BE2C (cell line): Measurements from ENCODE around the gene NUP214.

Source experiments
- DNase-seq: peaks from one replicate; pipeline ENCODE4 v3.0.0-alpha.2; 2020
- H3K27me3 ChIP-seq: fragments of 250-450 bp; sonication (Bioruptor Pico); 2 replicates; pipeline ENCODE4 v1.5.1; 2020; ENCODE audit warnings: mild to moderate bottlenecking
- H3K36me3 ChIP-seq: fragments of 250-450 bp; sonication (Bioruptor Pico); 2 replicates; pipeline ENCODE4 v1.5.1; 2020; ENCODE audit warnings: mild to moderate bottlenecking
- H3K4me1 ChIP-seq: fragments of 250-450 bp; sonication (Bioruptor Pico); 2 replicates; pipeline ENCODE4 v1.5.1; 2020
- H3K4me3 ChIP-seq: 2 replicates; pipeline ENCODE4 v1.5.1; 2011; ENCODE audit warnings: low read depth, low read length
- H3K9me3 ChIP-seq: fragments of 250-450 bp; sonication (Bioruptor Pico); 2 replicates; pipeline ENCODE4 v1.5.1; 2020
- CTCF ChIP-seq: IDR thresholded peaks from 2 replicates; pipeline ENCODE4 v1.5.1; 2012; ENCODE audit warnings: mild to moderate bottlenecking, low read depth, low read length

Gene NUP214

GRCh38 chr9:131236161-131236560, 110.8 kb downstream of the NUP214 start:
- Histone ChIP-seq H3K9me3 (no peaks in the 10 kb centered on the region), H3K4me1 (peaks cover 8% of the 10 kb centered on the region; the same call in 1 of the 2 replicates), H3K36me3 (peaks cover 18% of the 10 kb centered on the region), H3K4me3 (no peak overlapping the region), H3K27me3 (no peaks in the 10 kb centered on the region)
- DNase-seq = no peak
- no peak for TF ChIP-seq CTCF

DNA sequence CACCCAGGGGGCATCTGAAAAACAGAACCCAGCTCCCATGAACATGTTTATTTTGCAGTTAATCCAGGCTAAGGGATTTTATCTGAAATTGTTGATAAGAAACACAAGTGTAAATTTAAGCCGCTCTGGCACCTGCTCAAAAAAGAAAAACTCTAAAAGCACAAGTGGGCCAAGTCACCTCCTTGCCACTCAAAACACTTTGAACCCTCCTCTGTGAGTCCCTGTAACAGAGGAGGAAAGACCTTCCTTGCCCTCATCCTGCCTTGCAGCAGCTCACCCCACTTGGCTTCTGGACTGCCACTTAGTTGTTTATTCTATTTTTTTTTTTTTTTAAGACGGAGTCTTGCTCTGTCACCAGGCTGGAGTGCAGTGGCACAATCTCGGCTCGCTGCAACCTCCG, 111.4 kb downstream of the NUP214 start:
- DNase-seq = no peak
- Histone ChIP-seq H3K4me1 (peaks cover 8% of the 10 kb centered on the region; the same call in 1 of the 2 replicates), H3K36me3 (peaks cover 18% of the 10 kb centered on the region), H3K4me3 (no peak overlapping the region), H3K9me3 (no peaks in the 10 kb centered on the region), H3K27me3 (no peaks in the 10 kb centered on the region)
- TF ChIP-seq CTCF = no peak

DNA sequence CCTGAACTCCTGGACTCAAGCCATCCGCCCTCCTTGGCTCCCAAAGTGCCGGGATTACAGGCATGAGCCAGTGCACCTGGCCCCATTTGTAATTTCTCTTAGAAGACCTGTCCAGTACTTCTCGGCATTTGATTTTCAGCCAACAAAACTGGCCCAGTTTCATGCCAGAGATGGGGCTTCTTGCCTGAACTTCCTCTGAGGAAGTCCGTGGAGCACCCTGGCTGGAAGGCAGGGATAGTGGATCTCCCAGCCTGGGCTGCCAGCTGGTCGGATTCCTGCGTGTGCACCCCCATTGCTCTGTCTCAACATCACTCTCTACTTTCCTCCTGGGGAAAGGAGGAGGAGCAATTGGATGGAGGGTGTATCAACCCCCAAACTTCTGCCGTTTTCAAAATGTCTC, 111.9 kb downstream of the NUP214 start:
- H3K4me3 ChIP-seq = no peak overlapping the region
- no peaks in the 10 kb centered on the region for H3K9me3 ChIP-seq
- no peak for TF ChIP-seq CTCF
- H3K27me3 ChIP-seq = no peaks in the 10 kb centered on the region
- peaks cover 15% of the 10 kb centered on the region for H3K36me3 ChIP-seq
- no peak for DNase-seq
- peaks cover 8% of the 10 kb centered on the region; the same call in 1 of the 2 replicates for H3K4me1 ChIP-seq

GRCh38 chr9:131237931-131238401, 112.6 kb downstream of the NUP214 start:
- Histone ChIP-seq H3K36me3 (peaks cover 10% of the 10 kb centered on the region), H3K4me3 (no peak overlapping the region; the same call in 1 of the 2 replicates), H3K9me3 (no peaks in the 10 kb centered on the region), H3K27me3 (no peaks in the 10 kb centered on the region), H3K4me1 (peaks cover 8% of the 10 kb centered on the region; the same call in 1 of the 2 replicates)
- DNase-seq = peak; percentile 55
- no peak for TF ChIP-seq CTCF

GRCh38 chr9:131238402-131239021, 113.1 kb downstream of the NUP214 start:
- Histone ChIP-seq H3K27me3 (no peaks in the 10 kb centered on the region), H3K9me3 (no peaks in the 10 kb centered on the region), H3K4me1 (peaks cover 8% of the 10 kb centered on the region; the same call in 1 of the 2 replicates), H3K36me3 (peaks cover 6% of the 10 kb centered on the region), H3K4me3 (no peak overlapping the region; the same call in 1 of the 2 replicates)
- peak; percentile 41 for DNase-seq
- no peak for TF ChIP-seq CTCF

- Histone ChIP-seq H3K9me3 (no peaks in the 10 kb centered on the region), H3K36me3 (no peaks in the 10 kb centered on the region), H3K4me1 (peaks cover 8% of the 10 kb centered on the region; the same call in 1 of the 2 replicates), H3K27me3 (no peaks in the 10 kb centered on the region), H3K4me3 (no peak overlapping the region)
- no peak for DNase-seq
- TF ChIP-seq CTCF = no peak
Observed at GRCh38 chr9:131239161-131239975, 114.0 kb downstream of the NUP214 start.
